ENCODE data around the gene MYH11. TPM values are rescaled to one million over a fixed set of nuclear protein-coding genes. Genes with fewer than 3 reads are reported as not detected.
A peak's percentile ranks its signal among the peaks of the same experiment; 100 is the strongest.

MYH11 gene
- total RNA-seq, 1 donor from 2014 or later: 0.05 TPM

DNA sequence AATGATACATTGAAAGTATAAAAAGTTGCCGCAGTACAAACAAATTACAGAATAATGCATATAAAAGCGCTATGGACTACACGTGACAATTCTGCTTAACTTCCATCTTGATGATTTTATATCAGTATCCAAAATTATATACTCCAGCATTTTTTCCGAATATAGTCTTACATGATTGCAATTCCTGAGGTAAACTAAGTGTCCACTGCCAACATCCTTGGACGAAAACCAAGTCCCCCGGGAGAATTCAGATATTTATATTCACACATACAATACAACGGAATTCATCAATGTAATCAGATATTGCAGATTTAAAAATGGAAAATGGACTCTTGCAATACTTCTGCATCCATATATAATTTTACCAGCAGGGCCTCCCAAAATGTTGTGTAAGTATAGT is 8.9 kb upstream of the MYH11 start:
- TF ChIP-seq CTCF (conservative IDR thresholded peaks at IDR 0.05): no peak
- Mint-ChIP-seq H3K27ac (ENCODE audit: unreplicated experiment) (no peak overlapping the region), H3K4me1 (no peaks in the 10 kb centered on the region), H3K36me3 (ENCODE audit: low read depth) (peaks cover 3% of the 10 kb centered on the region), H3K9me3 (no peaks in the 10 kb centered on the region), H3K27me3 (ENCODE audit: low read depth) (peaks cover 2% of the 10 kb centered on the region), H3K4me3 (no peak overlapping the region)
- DNase-seq (ENCODE audit: low read depth, low spot score): no peak

DNA sequence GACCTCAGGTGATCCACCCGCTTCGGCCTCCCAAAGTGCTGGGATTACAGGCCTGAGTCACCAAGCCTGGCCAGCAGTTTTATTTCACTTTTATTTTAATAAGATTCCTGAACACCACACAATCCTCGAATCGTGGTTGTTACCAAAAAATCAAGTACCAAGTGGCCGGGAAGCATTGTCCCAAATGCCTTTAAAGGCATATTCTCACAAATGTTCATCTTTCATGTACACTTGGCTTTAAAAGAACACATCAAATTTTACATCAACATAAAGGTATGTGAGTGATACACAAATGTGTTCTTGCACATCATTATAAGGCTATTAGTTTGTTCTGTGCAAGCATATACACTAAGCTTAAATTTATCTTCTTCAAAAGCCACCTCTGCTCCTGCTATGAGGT is 8.1 kb upstream of the MYH11 start:
- Mint-ChIP-seq H3K9me3 (no peaks in the 10 kb centered on the region), H3K4me1 (no peaks in the 10 kb centered on the region), H3K27me3 (ENCODE audit: low read depth) (peaks cover 6% of the 10 kb centered on the region), H3K36me3 (ENCODE audit: low read depth) (peaks cover 3% of the 10 kb centered on the region), H3K27ac (ENCODE audit: unreplicated experiment) (no peak overlapping the region), H3K4me3 (no peak overlapping the region)
- TF ChIP-seq CTCF (conservative IDR thresholded peaks at IDR 0.05): no peak
- no peak for DNase-seq (ENCODE audit: low read depth, low spot score)

GRCh38 chr16:15861996-15862395 is 5.2 kb upstream of the MYH11 start:
- H3K27me3 Mint-ChIP-seq (ENCODE audit: low read depth): peaks cover 30% of the 10 kb centered on the region
- H3K9me3 Mint-ChIP-seq: no peaks in the 10 kb centered on the region
- H3K4me1 Mint-ChIP-seq: peaks cover 7% of the 10 kb centered on the region
- no peak overlapping the region for H3K27ac Mint-ChIP-seq (ENCODE audit: unreplicated experiment)
- TF ChIP-seq CTCF (conservative IDR thresholded peaks at IDR 0.05): no peak
- no peak overlapping the region for H3K4me3 Mint-ChIP-seq
- peaks cover 3% of the 10 kb centered on the region for H3K36me3 Mint-ChIP-seq (ENCODE audit: low read depth)
- DNase-seq (ENCODE audit: low read depth, low spot score): no peak

DNA sequence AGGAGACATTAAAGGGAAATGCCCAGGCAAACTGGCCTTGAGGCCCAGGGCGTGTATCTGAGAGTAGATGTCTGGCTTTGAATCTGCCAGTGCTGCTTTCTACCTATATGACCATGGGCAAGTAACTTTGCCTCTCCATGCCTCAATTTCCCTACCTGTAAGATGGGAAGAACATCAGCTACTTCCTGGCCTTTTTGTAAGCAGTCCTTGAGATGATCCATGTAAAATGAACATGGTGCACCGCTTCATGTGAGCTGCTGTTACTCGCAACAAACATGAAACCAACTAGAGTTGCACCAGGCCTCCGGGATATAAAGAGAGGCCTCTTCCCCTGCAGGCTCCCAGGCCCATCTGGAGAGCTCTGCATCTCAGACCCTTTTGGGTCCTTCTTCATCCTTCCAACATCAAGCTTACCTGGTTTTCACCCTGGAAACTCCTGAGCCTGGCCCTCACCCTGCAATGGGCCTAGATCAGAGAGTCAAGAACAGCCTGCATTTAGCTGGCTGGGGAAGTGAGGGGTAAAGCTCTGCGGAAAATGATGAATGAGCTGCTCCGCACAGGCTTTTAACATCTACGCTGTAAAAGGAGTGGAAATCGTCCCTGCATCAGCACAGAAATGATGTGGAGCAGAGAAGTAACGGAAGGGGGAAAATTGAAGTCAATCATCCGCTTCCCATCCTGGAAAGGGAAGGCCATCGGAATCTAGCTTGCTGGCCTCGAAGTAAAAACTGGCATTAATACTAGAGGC is 2.3 kb upstream of the MYH11 start:
- no peaks in the 10 kb centered on the region for H3K9me3 Mint-ChIP-seq
- no peaks in the 10 kb centered on the region for H3K36me3 Mint-ChIP-seq (ENCODE audit: low read depth)
- TF ChIP-seq CTCF (conservative IDR thresholded peaks at IDR 0.05): no peak
- H3K27me3 Mint-ChIP-seq (ENCODE audit: low read depth): peaks cover 59% of the 10 kb centered on the region
- DNase-seq (ENCODE audit: low read depth, low spot score): no peak
- H3K4me3 Mint-ChIP-seq: peak overlapping the region; percentile 12
- peaks cover 7% of the 10 kb centered on the region for H3K4me1 Mint-ChIP-seq
- no peak overlapping the region for H3K27ac Mint-ChIP-seq (ENCODE audit: unreplicated experiment)

GRCh38 chr16:15857724-15858560 is 1.1 kb upstream of the MYH11 start:
- Mint-ChIP-seq H3K9me3 (no peaks in the 10 kb centered on the region), H3K27me3 (ENCODE audit: low read depth) (peaks cover 70% of the 10 kb centered on the region), H3K4me1 (peaks cover 7% of the 10 kb centered on the region), H3K36me3 (ENCODE audit: low read depth) (no peaks in the 10 kb centered on the region), H3K27ac (ENCODE audit: unreplicated experiment) (peak overlapping the region; percentile 38), H3K4me3 (peak overlapping the region; percentile 38)
- DNase-seq (ENCODE audit: low read depth, low spot score): peak; percentile 3
- TF ChIP-seq CTCF (conservative IDR thresholded peaks at IDR 0.05): no peak
